Glutamatergic neuron (in vitro differentiated cells): Measurements from ENCODE around the gene CORO2A. TPM values are rescaled to one million over a fixed set of nuclear protein-coding genes. Genes with fewer than 3 reads are reported as not detected.

ENCODE experiments used
- DNase-seq: peaks from one replicate; pipeline ENCODE4 v3.0.0; 2022
- H3K27ac Mint-ChIP-seq: one replicate; pipeline ENCODE4 v1.8.0; 2020; ENCODE audit warnings: mild to moderate bottlenecking, mixed read lengths, inconsistent platforms; ENCODE audit not compliant: unreplicated experiment
- H3K27me3 Mint-ChIP-seq: one replicate; pipeline ENCODE4 v1.8.0; 2020; ENCODE audit warnings: mild to moderate bottlenecking, moderate library complexity, mixed read lengths, inconsistent platforms; ENCODE audit not compliant: unreplicated experiment
- H3K36me3 Mint-ChIP-seq: one replicate; pipeline ENCODE4 v1.8.0; 2020; ENCODE audit warnings: mild to moderate bottlenecking, mixed read lengths, inconsistent platforms; ENCODE audit not compliant: unreplicated experiment
- H3K4me1 Mint-ChIP-seq: one replicate; pipeline ENCODE4 v1.8.0; 2020; ENCODE audit warnings: mild to moderate bottlenecking, low read depth, mixed read lengths, inconsistent platforms; ENCODE audit not compliant: unreplicated experiment
- H3K4me3 Mint-ChIP-seq: one replicate; pipeline ENCODE4 v1.8.0; 2020; ENCODE audit warnings: mild to moderate bottlenecking, mixed read lengths, inconsistent platforms; ENCODE audit not compliant: unreplicated experiment
- H3K9me3 Mint-ChIP-seq: one replicate; pipeline ENCODE4 v1.8.0; 2020; ENCODE audit warnings: mild to moderate bottlenecking, moderate library complexity, mixed read lengths, inconsistent platforms; ENCODE audit not compliant: unreplicated experiment
- CTCF ChIP-seq: fragments of 200-600 bp; sonication (generic); IDR thresholded peaks from one replicate; pipeline ENCODE4 v1.5.0; 2021; ENCODE audit not compliant: partially characterized antibody, unreplicated experiment
- total RNA-seq: library from RNA; stranded (reverse); fragmentation: NEBNext Ultra II Directional; extraction: Animal tissue kit (Norgen Biotek cat#: 25700); gene quantifications from one replicate; pipeline ENCODE4 v1.2.1, GENCODE V29; 2021; ENCODE audit not compliant: unreplicated experiment

The CORO2A gene
- total RNA-seq, 1 donor from 2014 or later = 23.9 TPM

DNA sequence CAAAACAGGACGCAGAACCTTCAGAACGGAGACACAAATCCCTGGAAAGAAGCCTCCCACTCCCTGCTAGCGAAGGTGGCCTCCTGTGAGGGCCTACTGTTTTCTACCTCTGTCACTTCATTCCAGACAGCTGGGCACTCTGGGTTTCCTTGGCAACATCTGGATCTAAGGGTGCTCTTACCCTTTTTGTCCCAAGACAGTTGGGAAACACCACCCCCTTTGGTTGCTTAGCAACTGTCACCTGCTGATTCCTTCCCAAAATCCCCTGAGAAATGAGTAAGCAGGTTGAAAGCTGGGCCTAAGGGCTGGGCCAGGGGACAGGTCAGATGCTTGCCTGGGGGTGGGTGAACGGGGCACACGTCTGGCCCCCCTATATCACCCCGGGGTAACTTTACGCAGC lies 106.5 kb downstream of the CORO2A start:
- no peak for DNase-seq
- H3K27me3 Mint-ChIP-seq = peaks cover 11% of the 10 kb centered on the region
- H3K4me3 Mint-ChIP-seq = no peak overlapping the region
- peaks cover 7% of the 10 kb centered on the region for H3K9me3 Mint-ChIP-seq
- H3K27ac Mint-ChIP-seq = no peak overlapping the region
- peaks cover 4% of the 10 kb centered on the region for H3K36me3 Mint-ChIP-seq
- no peak for TF ChIP-seq CTCF
- peaks cover 2% of the 10 kb centered on the region for H3K4me1 Mint-ChIP-seq

GRCh38 chr9:98085058-98085457 lies 107.4 kb downstream of the CORO2A start:
- TF ChIP-seq CTCF = no peak
- peaks cover 5% of the 10 kb centered on the region for H3K9me3 Mint-ChIP-seq
- H3K36me3 Mint-ChIP-seq = peaks cover 4% of the 10 kb centered on the region
- peaks cover 2% of the 10 kb centered on the region for H3K4me1 Mint-ChIP-seq
- peaks cover 9% of the 10 kb centered on the region for H3K27me3 Mint-ChIP-seq
- H3K27ac Mint-ChIP-seq = no peak overlapping the region
- no peak overlapping the region for H3K4me3 Mint-ChIP-seq
- DNase-seq = no peak

- TF ChIP-seq CTCF = no peak
- Mint-ChIP-seq H3K9me3 (peaks cover 5% of the 10 kb centered on the region), H3K36me3 (peaks cover 4% of the 10 kb centered on the region), H3K4me3 (no peak overlapping the region), H3K4me1 (peaks cover 2% of the 10 kb centered on the region), H3K27ac (no peak overlapping the region), H3K27me3 (peaks cover 9% of the 10 kb centered on the region)
- DNase-seq = no peak
Observed at GRCh38 chr9:98084396-98084795, 108.0 kb downstream of the CORO2A start.

GRCh38 chr9:98083566-98084183 lies 108.8 kb downstream of the CORO2A start:
- H3K27me3 Mint-ChIP-seq = peaks cover 8% of the 10 kb centered on the region
- DNase-seq = no peak
- peaks cover 2% of the 10 kb centered on the region for H3K36me3 Mint-ChIP-seq
- H3K9me3 Mint-ChIP-seq = peaks cover 5% of the 10 kb centered on the region
- H3K27ac Mint-ChIP-seq = no peak overlapping the region
- peaks cover 2% of the 10 kb centered on the region for H3K4me1 Mint-ChIP-seq
- no peak overlapping the region for H3K4me3 Mint-ChIP-seq
- no peak for TF ChIP-seq CTCF

- no peak for TF ChIP-seq CTCF
- H3K36me3 Mint-ChIP-seq = no peaks in the 10 kb centered on the region
- no peak overlapping the region for H3K27ac Mint-ChIP-seq
Observed at GRCh38 chr9:98083061-98083501, 109.4 kb downstream of the CORO2A start.

More at GRCh38 chr9:98083061-98083501, 109.4 kb downstream of the CORO2A start:
- no peak overlapping the region for H3K4me3 Mint-ChIP-seq
- H3K4me1 Mint-ChIP-seq = peaks cover 2% of the 10 kb centered on the region
- peaks cover 5% of the 10 kb centered on the region for H3K9me3 Mint-ChIP-seq
- H3K27me3 Mint-ChIP-seq = peaks cover 7% of the 10 kb centered on the region
- no peak for DNase-seq
